ENCODE results near the gene EFHC2.

Gene EFHC2

DNA sequence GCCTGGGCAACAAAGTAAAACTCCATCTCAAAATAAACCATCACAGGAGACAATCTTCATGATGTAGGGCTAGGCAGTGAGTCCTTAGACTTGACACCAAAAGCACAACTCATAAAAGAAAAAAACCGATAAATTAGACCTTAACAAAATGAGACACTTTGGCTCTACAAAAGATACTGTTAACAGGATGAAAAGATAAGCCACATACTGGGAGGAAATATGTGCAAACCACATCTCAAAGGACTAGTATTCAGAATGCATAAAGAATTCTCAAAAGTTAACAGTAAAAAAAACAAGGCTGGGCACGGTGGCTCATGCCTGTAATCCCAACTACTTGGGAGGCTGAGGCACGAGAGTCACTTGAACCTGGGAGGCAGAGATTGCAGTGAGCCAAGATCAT, 13.2 kb downstream of the EFHC2 start:
- TF ChIP-seq, protein P1, sequence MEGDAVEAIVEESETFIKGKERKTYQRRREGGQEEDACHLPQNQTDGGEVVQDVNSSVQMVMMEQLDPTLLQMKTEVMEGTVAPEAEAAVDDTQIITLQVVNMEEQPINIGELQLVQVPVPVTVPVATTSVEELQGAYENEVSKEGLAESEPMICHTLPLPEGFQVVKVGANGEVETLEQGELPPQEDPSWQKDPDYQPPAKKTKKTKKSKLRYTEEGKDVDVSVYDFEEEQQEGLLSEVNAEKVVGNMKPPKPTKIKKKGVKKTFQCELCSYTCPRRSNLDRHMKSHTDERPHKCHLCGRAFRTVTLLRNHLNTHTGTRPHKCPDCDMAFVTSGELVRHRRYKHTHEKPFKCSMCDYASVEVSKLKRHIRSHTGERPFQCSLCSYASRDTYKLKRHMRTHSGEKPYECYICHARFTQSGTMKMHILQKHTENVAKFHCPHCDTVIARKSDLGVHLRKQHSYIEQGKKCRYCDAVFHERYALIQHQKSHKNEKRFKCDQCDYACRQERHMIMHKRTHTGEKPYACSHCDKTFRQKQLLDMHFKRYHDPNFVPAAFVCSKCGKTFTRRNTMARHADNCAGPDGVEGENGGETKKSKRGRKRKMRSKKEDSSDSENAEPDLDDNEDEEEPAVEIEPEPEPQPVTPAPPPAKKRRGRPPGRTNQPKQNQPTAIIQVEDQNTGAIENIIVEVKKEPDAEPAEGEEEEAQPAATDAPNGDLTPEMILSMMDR (IDR thresholded peaks at IDR 0.05; ENCODE audit: insufficient read depth, low read length, poor library complexity, severe bottlenecking) = no peak
- DNase-seq (ENCODE audit: extremely low read depth, insufficient read length) = no peak
- Histone ChIP-seq H3K36me3 (ENCODE audit: control insufficient read depth, insufficient read depth, low read length) (no peaks in the 10 kb centered on the region), H3K27me3 (replicated peaks; ENCODE audit: control insufficient read depth, insufficient read depth, low read length) (no peaks in the 10 kb centered on the region), H3K4me3 (replicated peaks; ENCODE audit: low read depth, low read length) (no peak overlapping the region)

DNA sequence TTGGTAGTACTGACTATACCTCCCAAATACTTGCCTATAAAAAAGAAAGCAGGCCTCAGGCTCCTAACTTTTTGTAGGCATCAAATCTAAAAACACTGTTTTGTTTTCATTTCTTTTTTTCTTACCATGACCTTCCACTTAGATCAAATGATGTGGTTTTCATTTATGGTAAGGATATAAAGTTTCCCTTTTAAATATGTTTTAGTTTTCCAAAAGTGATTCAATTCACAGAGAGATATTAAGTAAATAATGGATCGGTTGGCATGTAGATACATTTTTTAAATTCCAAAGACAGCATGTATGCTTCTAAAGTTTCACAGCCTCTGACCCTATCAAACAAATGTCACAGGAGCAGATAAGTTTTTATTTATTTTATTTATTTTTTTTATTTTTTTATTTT, 23.9 kb downstream of the EFHC2 start:
- H3K4me3 ChIP-seq (replicated peaks; ENCODE audit: low read depth, low read length) = no peak overlapping the region
- no peaks in the 10 kb centered on the region for H3K27me3 ChIP-seq (replicated peaks; ENCODE audit: control insufficient read depth, insufficient read depth, low read length)
- no peaks in the 10 kb centered on the region for H3K36me3 ChIP-seq (ENCODE audit: control insufficient read depth, insufficient read depth, low read length)
- no peak for DNase-seq (ENCODE audit: extremely low read depth, insufficient read length)
- TF ChIP-seq, protein P1 (IDR thresholded peaks at IDR 0.05; ENCODE audit: insufficient read depth, low read length, poor library complexity, severe bottlenecking) = no peak

DNA sequence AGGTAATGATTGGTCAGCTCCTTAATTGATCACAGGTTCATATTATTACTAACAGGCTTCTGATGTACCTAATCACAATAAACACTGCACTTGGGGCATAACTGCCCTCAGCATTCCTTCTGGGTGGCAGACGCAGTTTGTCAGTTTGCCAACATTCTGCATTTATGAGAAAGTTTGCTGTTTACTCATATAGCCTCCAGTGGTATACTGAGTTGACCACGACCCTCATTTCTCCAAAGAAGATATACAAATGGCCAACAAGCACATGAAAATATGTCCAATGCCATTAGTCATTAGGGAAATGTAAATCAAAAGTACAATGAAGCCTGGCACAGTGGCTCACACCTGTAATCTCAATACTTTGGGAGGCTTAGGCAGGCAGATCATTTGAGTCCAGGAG, 26.3 kb downstream of the EFHC2 start:
- Histone ChIP-seq H3K4me3 (replicated peaks; ENCODE audit: low read depth, low read length) (no peak overlapping the region), H3K36me3 (ENCODE audit: control insufficient read depth, insufficient read depth, low read length) (no peaks in the 10 kb centered on the region), H3K27me3 (replicated peaks; ENCODE audit: control insufficient read depth, insufficient read depth, low read length) (no peaks in the 10 kb centered on the region)
- TF ChIP-seq, protein P1 (IDR thresholded peaks at IDR 0.05; ENCODE audit: insufficient read depth, low read length, poor library complexity, severe bottlenecking) = no peak
- no peak for DNase-seq (ENCODE audit: extremely low read depth, insufficient read length)

DNA sequence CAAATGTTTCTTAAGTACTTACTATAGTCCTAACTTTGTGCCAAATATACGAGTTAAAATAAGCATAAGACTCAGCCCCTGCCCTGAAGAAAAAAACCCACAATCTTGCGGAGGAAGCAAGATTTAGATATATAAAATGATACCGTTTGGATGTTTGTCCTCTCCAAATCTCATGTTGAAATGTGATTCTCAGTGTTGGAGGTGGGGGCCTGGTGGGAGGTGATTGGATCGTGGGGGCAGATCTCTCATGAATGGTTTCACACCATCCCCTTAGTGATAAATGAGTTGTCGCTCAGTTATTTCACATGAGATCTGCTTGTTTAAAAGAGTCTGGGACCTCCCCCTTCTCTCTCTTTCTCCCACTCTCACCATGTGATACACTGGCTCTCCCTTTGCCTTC, 28.7 kb downstream of the EFHC2 start:
- TF ChIP-seq, protein P1 (IDR thresholded peaks at IDR 0.05; ENCODE audit: insufficient read depth, low read length, poor library complexity, severe bottlenecking) = no peak
- Histone ChIP-seq H3K36me3 (ENCODE audit: control insufficient read depth, insufficient read depth, low read length) (no peaks in the 10 kb centered on the region), H3K27me3 (replicated peaks; ENCODE audit: control insufficient read depth, insufficient read depth, low read length) (no peaks in the 10 kb centered on the region), H3K4me3 (replicated peaks; ENCODE audit: low read depth, low read length) (no peak overlapping the region)
- DNase-seq (ENCODE audit: extremely low read depth, insufficient read length) = no peak

DNA sequence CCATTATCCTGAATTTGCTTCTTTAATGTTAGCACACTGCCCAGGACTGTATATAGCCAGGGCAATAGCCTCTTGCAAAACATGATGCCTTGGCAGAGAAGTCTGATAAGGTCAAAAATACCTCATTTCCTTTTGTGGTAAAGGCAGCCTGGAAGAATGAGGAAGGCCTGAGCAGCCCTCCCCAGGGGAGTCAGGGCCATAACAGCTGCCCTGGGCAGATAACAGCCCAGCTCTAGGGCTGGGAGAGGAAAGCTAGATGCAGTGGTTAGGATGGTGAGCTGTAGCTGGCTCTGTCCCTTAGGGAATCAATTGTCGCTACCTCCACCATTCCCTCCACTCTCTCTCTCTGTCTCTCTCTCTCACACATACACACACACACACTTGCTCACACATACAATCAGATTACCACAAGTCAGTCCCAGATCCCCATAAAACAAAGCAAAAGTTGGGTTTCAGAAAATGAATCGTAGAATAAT, 29.2 kb downstream of the EFHC2 start:
- H3K36me3 ChIP-seq (ENCODE audit: control insufficient read depth, insufficient read depth, low read length) = no peaks in the 10 kb centered on the region
- DNase-seq (ENCODE audit: extremely low read depth, insufficient read length) = no peak
- no peak overlapping the region for H3K4me3 ChIP-seq (replicated peaks; ENCODE audit: low read depth, low read length)

More for the DNA sequence above, 29.2 kb downstream of the EFHC2 start:
- TF ChIP-seq, protein P1 (IDR thresholded peaks at IDR 0.05; ENCODE audit: insufficient read depth, low read length, poor library complexity, severe bottlenecking) = no peak
- no peaks in the 10 kb centered on the region for H3K27me3 ChIP-seq (replicated peaks; ENCODE audit: control insufficient read depth, insufficient read depth, low read length)
